WERI-Rb-1 (cell line): ENCODE results near the gene FOXK2.

Experiments used
- DNase-seq: peaks from one replicate; pipeline ENCODE4 v3.0.0-alpha.2; 2020
- H3K27ac ChIP-seq: fragments of 250-450 bp; sonication (Bioruptor Pico); 2 replicates; pipeline ENCODE4 v1.5.1; 2020; ENCODE audit warnings: mild to moderate bottlenecking, moderate library complexity
- H3K27me3 ChIP-seq: fragments of 250-450 bp; sonication (Bioruptor Pico); 2 replicates; pipeline ENCODE4 v1.5.1; 2021; ENCODE audit warnings: mild to moderate bottlenecking, low read depth, moderate library complexity; ENCODE audit not compliant: insufficient read depth, severe bottlenecking
- H3K36me3 ChIP-seq: fragments of 250-450 bp; sonication (Bioruptor Pico); 2 replicates; pipeline ENCODE4 v1.5.1; 2020; ENCODE audit warnings: mild to moderate bottlenecking, moderate library complexity
- H3K4me3 ChIP-seq: 2 replicates; pipeline ENCODE4 v1.5.1; 2011; ENCODE audit warnings: low read depth, mild to moderate bottlenecking, control low read depth, low read length
- H3K9me3 ChIP-seq: fragments of 250-450 bp; sonication (Bioruptor Pico); 2 replicates; pipeline ENCODE4 v1.5.1; 2021; ENCODE audit warnings: mild to moderate bottlenecking, moderate library complexity; ENCODE audit not compliant: severe bottlenecking
- TF ChIP-seq, protein P1 (sequence below): IDR thresholded peaks from 2 replicates; pipeline ENCODE4 v1.5.1; 2011; ENCODE audit warnings: low read depth, mild to moderate bottlenecking, control low read depth, inconsistent platforms, low read length

Gene FOXK2

GRCh38 chr17:82605939-82606600, 86.5 kb downstream of the FOXK2 start:
- H3K36me3 ChIP-seq: peaks cover 69% of the 10 kb centered on the region

DNA sequence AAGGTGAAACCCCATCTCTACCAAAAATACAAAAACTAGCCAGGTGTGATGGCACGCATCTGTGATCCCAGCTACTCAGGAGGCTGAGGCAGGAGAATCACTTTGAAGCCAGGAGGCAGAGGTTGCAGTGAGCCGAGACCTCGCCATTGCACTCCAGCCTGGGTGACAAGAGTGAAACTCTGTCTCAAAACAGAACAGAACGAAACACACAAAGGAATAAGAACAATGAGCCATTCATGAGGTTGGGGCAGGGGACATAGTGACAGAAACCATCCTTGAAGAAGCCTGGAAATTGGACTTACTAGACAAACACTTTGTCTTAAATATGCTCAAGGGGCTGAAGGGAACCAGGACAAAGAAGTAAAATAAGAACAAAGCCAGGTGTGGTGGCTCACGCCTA, 89.3 kb downstream of the FOXK2 start:
- no peak overlapping the region for H3K27ac ChIP-seq
- DNase-seq: no peak
- H3K27me3 ChIP-seq: no peaks in the 10 kb centered on the region
- peaks cover 50% of the 10 kb centered on the region for H3K36me3 ChIP-seq
- peaks cover 3% of the 10 kb centered on the region for H3K9me3 ChIP-seq
- TF ChIP-seq, protein P1, sequence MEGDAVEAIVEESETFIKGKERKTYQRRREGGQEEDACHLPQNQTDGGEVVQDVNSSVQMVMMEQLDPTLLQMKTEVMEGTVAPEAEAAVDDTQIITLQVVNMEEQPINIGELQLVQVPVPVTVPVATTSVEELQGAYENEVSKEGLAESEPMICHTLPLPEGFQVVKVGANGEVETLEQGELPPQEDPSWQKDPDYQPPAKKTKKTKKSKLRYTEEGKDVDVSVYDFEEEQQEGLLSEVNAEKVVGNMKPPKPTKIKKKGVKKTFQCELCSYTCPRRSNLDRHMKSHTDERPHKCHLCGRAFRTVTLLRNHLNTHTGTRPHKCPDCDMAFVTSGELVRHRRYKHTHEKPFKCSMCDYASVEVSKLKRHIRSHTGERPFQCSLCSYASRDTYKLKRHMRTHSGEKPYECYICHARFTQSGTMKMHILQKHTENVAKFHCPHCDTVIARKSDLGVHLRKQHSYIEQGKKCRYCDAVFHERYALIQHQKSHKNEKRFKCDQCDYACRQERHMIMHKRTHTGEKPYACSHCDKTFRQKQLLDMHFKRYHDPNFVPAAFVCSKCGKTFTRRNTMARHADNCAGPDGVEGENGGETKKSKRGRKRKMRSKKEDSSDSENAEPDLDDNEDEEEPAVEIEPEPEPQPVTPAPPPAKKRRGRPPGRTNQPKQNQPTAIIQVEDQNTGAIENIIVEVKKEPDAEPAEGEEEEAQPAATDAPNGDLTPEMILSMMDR: no peak
- no peak overlapping the region for H3K4me3 ChIP-seq

More at GRCh38 chr17:82605939-82606600, 86.5 kb downstream of the FOXK2 start:
- no peak overlapping the region for H3K4me3 ChIP-seq
- TF ChIP-seq, protein P1: no peak
- no peaks in the 10 kb centered on the region for H3K9me3 ChIP-seq
- H3K27ac ChIP-seq: no peak overlapping the region
- no peaks in the 10 kb centered on the region for H3K27me3 ChIP-seq
- no peak for DNase-seq

GRCh38 chr17:82609655-82610054, 90.1 kb downstream of the FOXK2 start:
- H3K36me3 ChIP-seq: peaks cover 47% of the 10 kb centered on the region
- H3K4me3 ChIP-seq: no peak overlapping the region
- TF ChIP-seq, protein P1: no peak
- H3K27me3 ChIP-seq: no peaks in the 10 kb centered on the region
- H3K9me3 ChIP-seq: peaks cover 3% of the 10 kb centered on the region
- no peak for DNase-seq
- H3K27ac ChIP-seq: no peak overlapping the region

DNA sequence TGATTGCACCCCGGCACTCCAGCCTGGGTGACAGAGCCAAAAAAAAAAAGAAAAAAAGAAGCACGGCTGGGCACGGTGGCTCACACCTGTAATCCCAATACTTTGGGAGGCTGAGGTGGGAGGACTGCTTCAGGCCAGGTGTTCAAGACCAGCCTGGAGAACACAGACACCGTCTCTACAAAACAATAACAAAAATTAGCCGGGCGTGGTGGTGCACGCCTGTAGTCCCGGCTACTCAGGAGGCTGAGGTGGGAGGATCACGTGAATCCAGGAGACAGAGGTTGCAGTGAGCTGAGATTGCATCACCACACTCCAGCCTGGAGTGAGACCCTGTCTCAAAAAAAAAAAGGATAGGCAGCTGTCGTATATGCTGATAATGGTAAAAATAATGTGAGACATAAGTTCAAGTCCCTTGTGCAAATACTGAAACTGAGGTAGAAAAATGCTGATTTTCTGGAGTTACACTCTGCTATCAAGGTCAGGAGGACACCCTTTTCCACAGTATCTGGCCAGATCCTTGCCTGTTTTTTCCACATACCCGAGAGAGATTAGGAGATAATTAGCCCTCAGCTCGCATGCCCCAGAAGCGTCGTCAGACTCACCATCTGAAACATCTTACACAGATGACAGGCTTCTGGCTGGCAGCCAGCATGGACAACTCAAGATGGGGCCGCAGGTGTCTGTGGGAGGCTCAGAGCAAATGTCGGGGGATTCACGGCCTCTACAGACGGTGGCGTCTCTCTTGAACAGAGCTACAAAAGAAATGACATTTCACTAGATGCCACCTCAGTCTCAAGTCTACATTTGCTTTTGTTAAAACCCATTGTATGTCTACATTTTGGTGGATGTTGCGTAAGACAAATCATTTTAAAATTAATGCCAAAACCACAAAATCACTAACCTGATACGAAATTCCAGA, 91.9 kb downstream of the FOXK2 start:
- Histone ChIP-seq H3K9me3 (peaks cover 3% of the 10 kb centered on the region), H3K27ac (peak overlapping the region; percentile 0; the same call in 1 of the 2 replicates), H3K27me3 (no peaks in the 10 kb centered on the region), H3K36me3 (peaks cover 45% of the 10 kb centered on the region), H3K4me3 (no peak overlapping the region)
- TF ChIP-seq, protein P1: no peak
- DNase-seq: peak; percentile 72

GRCh38 chr17:82613283-82614094, 94.0 kb downstream of the FOXK2 start:
- Histone ChIP-seq H3K27ac (0 out of 2 replicates have a peak overlapping the region, but pooled peaks have one; percentile 9), H3K27me3 (no peaks in the 10 kb centered on the region), H3K9me3 (peaks cover 3% of the 10 kb centered on the region), H3K36me3 (peaks cover 55% of the 10 kb centered on the region), H3K4me3 (no peak overlapping the region)
- DNase-seq: no peak
- TF ChIP-seq, protein P1: no peak
